WERI-Rb-1 (cell line): ENCODE results near the gene ARHGEF10L.

ENCODE experiments used
- DNase-seq: peaks from one replicate; pipeline ENCODE4 v3.0.0-alpha.2; 2020
- H3K27ac ChIP-seq: fragments of 250-450 bp; sonication (Bioruptor Pico); 2 replicates; pipeline ENCODE4 v1.5.1; 2020; ENCODE audit warnings: mild to moderate bottlenecking, moderate library complexity
- H3K27me3 ChIP-seq: fragments of 250-450 bp; sonication (Bioruptor Pico); 2 replicates; pipeline ENCODE4 v1.5.1; 2021; ENCODE audit warnings: mild to moderate bottlenecking, low read depth, moderate library complexity; ENCODE audit not compliant: insufficient read depth, severe bottlenecking
- H3K36me3 ChIP-seq: fragments of 250-450 bp; sonication (Bioruptor Pico); 2 replicates; pipeline ENCODE4 v1.5.1; 2020; ENCODE audit warnings: mild to moderate bottlenecking, moderate library complexity
- H3K4me3 ChIP-seq: 2 replicates; pipeline ENCODE4 v1.5.1; 2011; ENCODE audit warnings: low read depth, mild to moderate bottlenecking, control low read depth, low read length
- H3K9me3 ChIP-seq: fragments of 250-450 bp; sonication (Bioruptor Pico); 2 replicates; pipeline ENCODE4 v1.5.1; 2021; ENCODE audit warnings: mild to moderate bottlenecking, moderate library complexity; ENCODE audit not compliant: severe bottlenecking
- TF ChIP-seq, protein P1 (sequence below): IDR thresholded peaks from 2 replicates; pipeline ENCODE4 v1.5.1; 2011; ENCODE audit warnings: low read depth, mild to moderate bottlenecking, control low read depth, inconsistent platforms, low read length

The ARHGEF10L gene

DNA sequence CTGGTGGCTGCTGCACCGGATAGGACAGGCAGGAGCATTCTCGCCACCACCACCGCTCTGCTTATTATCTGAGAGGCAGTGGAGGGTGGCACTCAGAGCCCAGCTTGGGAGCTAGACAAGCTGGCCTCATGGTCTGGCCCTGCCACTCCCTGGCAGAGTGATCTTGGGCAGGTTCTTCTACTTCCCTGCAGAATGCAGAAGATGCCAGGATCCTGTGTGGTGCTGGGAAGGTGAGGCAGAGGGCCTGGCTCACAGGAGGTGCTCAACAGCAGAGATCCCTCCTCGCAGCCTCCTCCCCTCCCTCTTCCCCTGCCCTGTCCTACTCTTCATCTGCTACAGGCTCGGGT, 60.4 kb downstream of the ARHGEF10L start:
- TF ChIP-seq, protein P1, sequence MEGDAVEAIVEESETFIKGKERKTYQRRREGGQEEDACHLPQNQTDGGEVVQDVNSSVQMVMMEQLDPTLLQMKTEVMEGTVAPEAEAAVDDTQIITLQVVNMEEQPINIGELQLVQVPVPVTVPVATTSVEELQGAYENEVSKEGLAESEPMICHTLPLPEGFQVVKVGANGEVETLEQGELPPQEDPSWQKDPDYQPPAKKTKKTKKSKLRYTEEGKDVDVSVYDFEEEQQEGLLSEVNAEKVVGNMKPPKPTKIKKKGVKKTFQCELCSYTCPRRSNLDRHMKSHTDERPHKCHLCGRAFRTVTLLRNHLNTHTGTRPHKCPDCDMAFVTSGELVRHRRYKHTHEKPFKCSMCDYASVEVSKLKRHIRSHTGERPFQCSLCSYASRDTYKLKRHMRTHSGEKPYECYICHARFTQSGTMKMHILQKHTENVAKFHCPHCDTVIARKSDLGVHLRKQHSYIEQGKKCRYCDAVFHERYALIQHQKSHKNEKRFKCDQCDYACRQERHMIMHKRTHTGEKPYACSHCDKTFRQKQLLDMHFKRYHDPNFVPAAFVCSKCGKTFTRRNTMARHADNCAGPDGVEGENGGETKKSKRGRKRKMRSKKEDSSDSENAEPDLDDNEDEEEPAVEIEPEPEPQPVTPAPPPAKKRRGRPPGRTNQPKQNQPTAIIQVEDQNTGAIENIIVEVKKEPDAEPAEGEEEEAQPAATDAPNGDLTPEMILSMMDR: no peak
- H3K4me3 ChIP-seq: no peak overlapping the region
- H3K27ac ChIP-seq: no peak overlapping the region
- H3K9me3 ChIP-seq: no peaks in the 10 kb centered on the region
- no peaks in the 10 kb centered on the region for H3K27me3 ChIP-seq
- H3K36me3 ChIP-seq: peaks cover 7% of the 10 kb centered on the region
- DNase-seq: no peak

DNA sequence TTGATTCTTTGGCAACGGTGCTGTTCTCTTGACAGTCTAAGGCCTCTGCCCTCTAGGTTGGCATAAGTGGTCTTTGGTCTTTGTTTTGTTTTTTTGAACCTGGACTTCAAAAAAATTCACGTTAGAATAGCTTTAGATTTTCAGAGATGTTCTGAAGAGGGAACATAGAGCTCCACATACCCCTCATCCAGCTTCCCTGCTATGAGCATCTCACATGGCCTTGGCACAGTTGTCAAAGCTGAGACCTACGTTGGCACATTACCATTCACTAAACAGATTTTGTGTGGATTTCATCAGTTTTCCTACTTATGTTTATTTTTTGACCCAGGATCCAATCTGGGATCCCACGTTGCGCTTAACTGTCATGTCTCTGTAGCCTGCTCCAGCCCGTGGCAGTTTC, 60.8 kb downstream of the ARHGEF10L start:
- H3K36me3 ChIP-seq: peaks cover 7% of the 10 kb centered on the region
- TF ChIP-seq, protein P1: no peak
- no peak overlapping the region for H3K4me3 ChIP-seq
- H3K27ac ChIP-seq: no peak overlapping the region
- DNase-seq: no peak
- no peaks in the 10 kb centered on the region for H3K27me3 ChIP-seq
- no peaks in the 10 kb centered on the region for H3K9me3 ChIP-seq

DNA sequence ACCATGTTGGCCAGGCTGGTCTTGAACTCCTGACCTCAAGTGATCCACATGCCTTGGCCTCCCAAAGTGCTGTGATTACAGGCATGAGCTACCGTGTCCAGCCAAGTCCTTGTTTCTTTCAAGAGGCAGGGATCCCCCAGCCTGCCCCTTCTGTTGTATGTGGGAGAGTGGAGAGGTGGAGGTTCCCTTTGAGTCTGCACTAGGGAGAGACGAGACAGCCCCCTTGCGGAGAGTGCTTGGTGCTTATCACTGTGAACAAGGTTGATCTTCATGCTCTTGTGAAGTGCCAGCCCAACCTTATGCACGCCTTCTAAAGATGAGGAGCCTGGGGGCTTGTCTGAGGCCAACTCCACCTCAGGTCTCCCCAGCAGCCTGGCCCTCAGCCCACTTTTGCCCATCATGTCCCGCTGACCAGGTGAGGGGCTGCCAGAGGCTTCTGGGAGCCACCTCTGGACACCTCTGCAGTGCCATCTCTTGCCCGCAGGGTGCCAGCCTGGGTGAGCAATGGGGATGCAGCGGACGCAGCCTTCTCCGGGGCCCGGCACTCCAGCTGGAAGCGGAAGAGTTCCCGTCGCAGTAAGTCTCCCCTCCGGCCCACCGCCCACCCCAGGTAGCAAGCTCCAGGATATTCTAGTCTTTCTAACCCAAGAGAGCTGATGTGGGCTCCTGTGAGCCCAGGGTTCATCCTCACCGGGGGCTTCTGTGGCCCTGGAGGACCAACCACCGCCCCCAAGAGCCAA, 62.3 kb downstream of the ARHGEF10L start:
- H3K27me3 ChIP-seq: no peaks in the 10 kb centered on the region
- TF ChIP-seq, protein P1: 0 out of 2 replicates have a peak, but pooled peaks have one; percentile 8
- DNase-seq: no peak
- H3K4me3 ChIP-seq: no peak overlapping the region
- no peak overlapping the region for H3K27ac ChIP-seq
- peaks cover 14% of the 10 kb centered on the region for H3K36me3 ChIP-seq
- no peaks in the 10 kb centered on the region for H3K9me3 ChIP-seq

DNA sequence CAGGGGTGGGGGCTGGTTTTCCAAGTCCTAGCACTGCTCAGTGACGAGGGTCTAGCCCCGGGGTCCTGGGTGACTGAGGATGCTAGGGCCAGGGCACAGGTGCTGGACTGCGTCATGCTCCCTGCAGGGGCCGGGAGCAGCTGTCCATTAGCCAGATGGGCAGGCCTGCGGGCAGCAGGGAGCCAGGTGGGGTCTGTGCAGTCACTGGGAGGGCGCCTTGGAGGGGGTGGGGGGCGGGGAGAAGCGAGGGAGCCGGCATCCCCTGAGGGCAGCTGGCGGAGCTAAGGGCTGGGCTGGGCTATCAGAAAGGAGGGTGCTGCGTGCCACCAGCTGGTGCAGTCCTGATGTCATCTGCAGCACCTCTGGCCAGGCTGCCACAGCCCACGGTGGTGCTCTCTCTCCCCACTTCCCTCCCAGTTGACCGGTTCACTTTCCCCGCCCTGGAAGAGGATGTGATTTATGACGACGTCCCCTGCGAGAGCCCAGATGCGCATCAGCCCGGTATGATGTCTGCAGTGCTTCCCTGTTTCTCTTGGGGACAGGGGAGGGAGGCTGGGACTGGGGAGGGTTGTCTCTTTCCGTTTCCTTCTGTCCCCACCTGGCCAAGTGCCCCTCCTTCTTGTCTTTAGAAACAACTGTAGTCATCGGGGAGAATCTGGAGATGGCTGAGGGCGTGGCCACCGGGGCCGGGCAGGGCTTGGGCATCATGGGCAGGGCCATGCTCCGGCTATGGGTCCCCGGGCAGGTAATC, 63.8 kb downstream of the ARHGEF10L start:
- TF ChIP-seq, protein P1: no peak
- peak overlapping the region; percentile 53 for H3K27ac ChIP-seq
- peaks cover 17% of the 10 kb centered on the region for H3K36me3 ChIP-seq
- H3K27me3 ChIP-seq: no peaks in the 10 kb centered on the region
- no peaks in the 10 kb centered on the region for H3K9me3 ChIP-seq
- H3K4me3 ChIP-seq: no peak overlapping the region
- DNase-seq: peak; percentile 69

DNA sequence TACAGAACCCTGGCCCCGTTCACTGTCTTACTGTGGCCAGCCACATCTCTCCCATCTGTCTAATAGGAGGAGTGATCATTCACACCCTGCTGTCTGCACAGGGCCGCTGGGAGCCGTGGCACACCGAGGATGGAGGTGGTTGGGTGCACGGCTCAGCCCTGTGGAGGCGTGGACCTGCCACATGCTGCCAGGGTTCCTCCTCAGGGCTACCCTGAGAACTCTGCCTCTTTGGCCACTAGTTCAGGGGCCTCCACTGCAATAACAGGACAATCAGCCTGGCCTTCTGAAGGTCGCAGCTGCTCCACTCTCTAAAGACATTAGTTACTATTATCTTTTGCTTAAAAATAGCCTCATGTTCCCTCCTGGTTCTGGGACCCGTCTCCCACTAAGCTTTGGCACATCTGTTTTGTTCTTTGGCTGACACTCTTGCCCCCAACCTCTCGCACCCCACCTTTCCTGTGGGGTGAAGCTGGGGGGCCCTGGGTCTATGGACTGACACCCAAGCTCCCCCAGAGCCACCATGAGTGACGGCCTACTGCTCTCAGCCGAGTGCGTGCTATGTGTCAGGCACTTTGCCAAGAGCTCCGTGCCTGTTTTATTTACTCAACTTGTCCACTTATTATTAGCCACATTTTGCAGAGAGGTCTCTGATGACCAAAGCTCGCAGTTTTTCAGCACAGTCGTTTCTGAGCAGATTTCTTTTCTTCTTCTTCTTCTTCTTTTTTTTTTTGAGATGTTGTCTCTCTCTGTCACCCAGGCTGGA, 66.3 kb downstream of the ARHGEF10L start:
- Histone ChIP-seq H3K27ac (no peak overlapping the region), H3K36me3 (peaks cover 19% of the 10 kb centered on the region)
- DNase-seq: no peak

More for the DNA sequence above, 66.3 kb downstream of the ARHGEF10L start:
- H3K27me3 ChIP-seq: no peaks in the 10 kb centered on the region
- H3K9me3 ChIP-seq: no peaks in the 10 kb centered on the region
- TF ChIP-seq, protein P1: no peak
- no peak overlapping the region for H3K4me3 ChIP-seq
